ENCODE data around the gene FOXA3. TPM values are rescaled to one million over a fixed set of nuclear protein-coding genes. Genes with fewer than 3 reads are reported as not detected.

The FOXA3 gene
- total RNA-seq, 2 donors from 2014 or later = not detected

- intact Hi-C loops (cut with DNase I) = no loop called here
- DNase-seq (no peak), ATAC-seq (no peak)
Observed at GRCh38 chr19:45906221-45906620, 42.1 kb downstream of the FOXA3 start.

- no peak for ATAC-seq
- no peak for DNase-seq
- intact Hi-C loops (cut with DNase I) = no loop called here
Observed at GRCh38 chr19:45908956-45909355, 44.8 kb downstream of the FOXA3 start.

- ATAC-seq (no peak), DNase-seq (no peak)
- intact Hi-C loops (cut with DNase I) = no loop called here
Observed at GRCh38 chr19:45911291-45911690, 47.2 kb downstream of the FOXA3 start.

DNA sequence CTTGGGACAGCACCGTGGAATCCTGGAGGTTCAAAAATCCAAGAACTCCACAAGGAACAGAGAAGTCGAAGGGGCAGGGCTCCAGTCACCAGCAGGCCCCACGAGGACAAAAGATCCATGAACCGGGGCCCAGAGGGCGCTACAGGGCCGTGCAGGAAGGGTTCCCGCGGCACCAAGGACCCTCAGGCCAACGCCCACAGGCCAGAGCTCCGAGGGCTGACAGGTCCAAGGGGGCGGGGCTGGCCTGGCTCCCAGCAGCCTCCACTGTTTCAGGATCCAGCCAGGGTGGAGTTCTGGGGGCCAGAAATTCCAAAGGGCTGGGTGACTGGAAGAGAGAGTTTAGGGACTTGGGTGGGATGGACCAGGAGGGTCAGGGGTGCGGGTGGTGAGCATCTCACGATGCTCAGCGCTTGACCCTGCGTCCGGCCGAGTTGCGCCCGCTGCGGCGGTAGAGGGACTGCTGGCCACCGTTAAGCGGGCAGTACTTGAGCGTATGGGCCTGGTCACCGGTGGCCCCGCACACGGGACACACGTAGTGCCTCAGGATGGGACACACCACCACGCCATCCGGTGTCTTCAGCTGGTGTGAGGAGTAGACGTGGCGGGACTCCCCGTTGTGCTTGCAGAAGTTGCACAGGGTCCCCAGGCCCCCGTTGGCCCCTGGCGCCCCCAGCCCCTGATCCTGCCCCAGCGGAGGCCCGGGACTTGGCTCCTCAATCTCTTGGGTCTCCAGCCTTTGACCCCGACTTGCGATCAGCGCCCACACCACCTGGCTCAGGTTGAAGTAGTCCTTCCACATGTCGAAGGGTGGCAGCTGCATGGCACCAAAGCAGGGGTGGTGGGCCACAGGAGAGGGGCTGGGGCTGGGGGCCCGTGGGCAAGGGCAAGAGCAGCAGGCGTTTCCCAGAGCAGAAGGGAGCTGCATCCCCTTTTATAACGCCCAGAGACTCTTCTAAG, 50.0 kb downstream of the FOXA3 start, which contains the start of gene NANOS2:
Gene NANOS2 (minus strand): TSS at position 905 of the 957 bp plus-strand sequence. CDS start 85 bp downstream, at position 820.
- DNase-seq (peak; percentile 34), ATAC-seq (peak in 1 of 2 donors; percentile 33)
- intact Hi-C loops (cut with DNase I) = no loop called here

DNA sequence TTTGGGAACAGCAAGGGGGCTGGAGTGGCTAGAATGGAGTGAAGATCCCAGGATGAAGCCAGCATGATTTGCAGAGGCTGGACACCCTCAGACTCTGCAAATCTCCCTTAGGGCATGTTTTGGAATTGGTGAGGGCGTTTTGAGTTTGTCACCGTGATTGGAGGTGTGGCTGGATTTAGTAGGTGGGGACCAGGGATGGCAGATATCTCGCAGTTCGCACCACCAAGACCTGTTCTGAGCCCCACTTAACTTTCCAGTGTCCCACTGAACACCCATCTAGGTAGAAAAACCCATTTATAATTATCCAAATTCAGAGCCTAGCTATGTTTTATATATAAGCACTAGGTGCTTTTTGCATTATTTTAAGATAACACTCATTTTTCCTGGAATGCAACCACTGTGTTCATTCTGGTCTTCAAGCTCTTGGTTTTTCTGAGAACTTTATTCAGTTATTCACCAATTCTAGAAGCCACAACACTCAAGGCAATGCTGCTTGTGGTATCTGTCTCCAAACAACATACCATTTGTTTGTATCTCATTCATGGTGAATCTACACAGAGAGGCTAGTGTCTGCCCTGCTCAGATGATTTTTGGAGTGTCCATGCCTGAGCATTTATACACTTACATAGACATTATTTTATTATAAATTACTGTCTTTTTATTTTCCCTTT, 53.4 kb downstream of the FOXA3 start:
- intact Hi-C loops (cut with DNase I) = no loop called here
- ATAC-seq = no peak
- DNase-seq = no peak

GRCh38 chr19:45918721-45919120, 54.6 kb downstream of the FOXA3 start:
- intact Hi-C loops (cut with DNase I) = no loop called here
- ATAC-seq (no peak), DNase-seq (no peak)

GRCh38 chr19:45919678-45920077, 55.6 kb downstream of the FOXA3 start:
- ATAC-seq = no peak
- no peak for DNase-seq
- intact Hi-C loops (cut with DNase I) = no loop called here

DNA sequence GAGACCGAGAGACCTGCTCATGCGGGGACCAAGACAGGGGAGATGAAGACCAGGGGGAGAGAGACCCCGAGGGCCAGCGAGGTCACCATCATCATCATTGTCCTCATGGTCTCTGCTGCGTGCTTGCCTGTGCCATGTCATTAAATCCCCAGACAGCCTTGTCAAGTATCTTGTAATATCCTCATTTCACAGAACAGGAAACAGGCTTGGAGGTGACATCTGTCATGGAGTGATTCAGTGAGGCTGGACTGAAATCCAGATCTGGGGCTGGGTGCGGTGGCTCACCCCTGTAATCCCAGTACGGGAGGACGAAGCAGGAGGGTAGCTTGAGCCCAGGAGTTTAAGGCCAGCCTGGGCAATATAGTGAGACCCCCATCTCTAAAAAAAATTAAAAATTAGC, 56.3 kb downstream of the FOXA3 start:
- DNase-seq = no peak
- intact Hi-C loops (cut with DNase I) = no loop called here
- no peak for ATAC-seq

DNA sequence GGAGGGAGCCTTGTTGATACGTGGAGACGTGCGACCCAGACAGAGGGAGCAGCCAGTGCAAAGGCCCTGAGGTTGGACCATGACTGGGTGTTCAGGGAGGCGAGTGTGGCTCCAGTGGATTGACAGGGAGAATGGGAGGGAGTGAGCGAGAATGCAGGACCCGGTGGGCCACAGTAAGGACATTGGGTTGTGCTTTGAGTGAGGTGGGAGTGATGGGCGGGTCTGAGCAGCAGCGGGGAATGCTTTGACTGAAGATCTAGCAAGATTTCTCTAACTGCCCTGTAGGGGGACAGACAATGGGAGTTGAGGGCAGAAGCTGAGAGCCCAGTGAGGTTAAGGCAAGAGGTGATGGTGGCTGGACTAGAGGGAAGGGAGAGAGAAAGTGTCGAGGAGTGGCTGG, 58.2 kb downstream of the FOXA3 start:
- ATAC-seq (no peak), DNase-seq (no peak)
- intact Hi-C loops (cut with DNase I) = no loop called here

Other genes starting within 250 kb of the FOXA3 start
- gene EML2, start 224.9 kb upstream of the FOXA3 start, total RNA-seq = 10 to 100 TPM; 30.1 to 34.8 TPM
- 10 to 100 TPM in 1 of 2 donors, 1 to 10 TPM in 1; 7.2 to 11.0 TPM for gene GIPR, start 196.1 kb upstream of the FOXA3 start, total RNA-seq
- gene SNRPD2, start 172.4 kb upstream of the FOXA3 start, total RNA-seq = 100 to 1,000 TPM; 251 to 270 TPM
- gene QPCTL, start 171.7 kb upstream of the FOXA3 start, total RNA-seq = 1 to 10 TPM; 2.9 to 3.2 TPM
- 10 to 100 TPM in 1 of 2 donors, 1 to 10 TPM in 1; 9.6 to 10.8 TPM for gene FBXO46, start 133.4 kb upstream of the FOXA3 start, total RNA-seq
- under 1 TPM; 0.21 to 0.24 TPM for gene MEIOSIN, start 130.9 kb upstream of the FOXA3 start, total RNA-seq
- gene SIX5, start 95.1 kb upstream of the FOXA3 start, total RNA-seq = 10 to 100 TPM; 15.6 to 21.1 TPM
- 100 to 1,000 TPM; 200 to 241 TPM for gene DMPK, start 81.8 kb upstream of the FOXA3 start, total RNA-seq
- 10 to 100 TPM; 55.3 to 57.7 TPM for gene DMWD, start 71.5 kb upstream of the FOXA3 start, total RNA-seq
- gene RSPH6A, start 49.0 kb upstream of the FOXA3 start, total RNA-seq = not detected
- 10 to 100 TPM; 29.0 to 29.6 TPM for gene SYMPK, start 1.2 kb upstream of the FOXA3 start, total RNA-seq
- gene IRF2BP1, start 21.8 kb downstream of the FOXA3 start, total RNA-seq = 10 to 100 TPM; 18.3 to 21.3 TPM
- 10 to 100 TPM in 1 of 2 donors, 1 to 10 TPM in 1; 9.3 to 12.8 TPM for gene MYPOP, start 38.3 kb downstream of the FOXA3 start, total RNA-seq
- not detected for gene NANOS2, start 50.5 kb downstream of the FOXA3 start, total RNA-seq
- gene NOVA2, start 109.5 kb downstream of the FOXA3 start, total RNA-seq = 1 to 10 TPM; 4.2 to 5.8 TPM
- 10 to 100 TPM; 10.0 to 10.8 TPM for gene CCDC61, start 131.1 kb downstream of the FOXA3 start, total RNA-seq
- gene PGLYRP1, start 158.7 kb downstream of the FOXA3 start, total RNA-seq = under 1 TPM in 1 of 2 donors, not detected in 1; 0.32 TPM
- not detected for gene IGFL4, start 176.7 kb downstream of the FOXA3 start, total RNA-seq